GM20000 (cell line): ENCODE results near the gene LONRF2.

ENCODE experiments used
- DNase-seq: peaks from one replicate; pipeline ENCODE4 v3.0.0; 2012; ENCODE audit warnings: low spot score
- CTCF ChIP-seq: IDR thresholded peaks from 2 replicates; pipeline ENCODE4 v1.5.1; 2012; ENCODE audit warnings: mild to moderate bottlenecking, control low read depth; ENCODE audit errors: extremely low read depth, missing control alignments

LONRF2 gene

GRCh38 chr2:100267751-100268150 is 54.5 kb downstream of the LONRF2 start:
- DNase-seq = no peak
- no peak for TF ChIP-seq CTCF

GRCh38 chr2:100266126-100266525 is 56.2 kb downstream of the LONRF2 start:
- no peak for TF ChIP-seq CTCF
- no peak for DNase-seq

- no peak for DNase-seq
- no peak for TF ChIP-seq CTCF
Measured at GRCh38 chr2:100265226-100265625, 57.1 kb downstream of the LONRF2 start.

GRCh38 chr2:100264651-100265050 is 57.6 kb downstream of the LONRF2 start:
- no peak for TF ChIP-seq CTCF
- DNase-seq = no peak

GRCh38 chr2:100264121-100264520 is 58.2 kb downstream of the LONRF2 start:
- no peak for DNase-seq
- no peak for TF ChIP-seq CTCF

GRCh38 chr2:100262555-100263320 is 59.6 kb downstream of the LONRF2 start:
- DNase-seq = peak; percentile 68
- TF ChIP-seq CTCF = peak; percentile 90

- no peak for DNase-seq
- TF ChIP-seq CTCF = no peak
Measured at GRCh38 chr2:100262046-100262445, 60.3 kb downstream of the LONRF2 start.
